ENCODE results near the gene NELL1.

DNA sequence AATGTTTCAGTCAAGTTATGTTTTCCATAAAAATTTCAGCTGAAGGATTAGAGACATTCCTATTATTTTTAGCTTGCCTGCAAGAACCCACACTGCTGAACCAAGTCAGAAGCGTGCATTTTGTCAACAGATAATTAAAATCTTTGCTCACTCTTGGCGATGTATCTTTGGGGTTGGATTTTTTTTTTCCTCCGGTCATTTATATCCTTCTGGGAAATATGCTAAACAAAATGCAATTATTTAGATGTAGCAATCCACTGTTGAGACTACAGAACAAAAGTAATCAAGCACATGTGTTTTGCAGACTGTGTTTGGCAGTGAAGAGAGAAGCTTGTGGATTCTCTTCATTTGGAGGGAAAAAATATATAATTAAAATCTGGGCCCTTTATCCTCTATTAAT, 15.3 kb upstream of the NELL1 start:
- TF ChIP-seq, protein P1, sequence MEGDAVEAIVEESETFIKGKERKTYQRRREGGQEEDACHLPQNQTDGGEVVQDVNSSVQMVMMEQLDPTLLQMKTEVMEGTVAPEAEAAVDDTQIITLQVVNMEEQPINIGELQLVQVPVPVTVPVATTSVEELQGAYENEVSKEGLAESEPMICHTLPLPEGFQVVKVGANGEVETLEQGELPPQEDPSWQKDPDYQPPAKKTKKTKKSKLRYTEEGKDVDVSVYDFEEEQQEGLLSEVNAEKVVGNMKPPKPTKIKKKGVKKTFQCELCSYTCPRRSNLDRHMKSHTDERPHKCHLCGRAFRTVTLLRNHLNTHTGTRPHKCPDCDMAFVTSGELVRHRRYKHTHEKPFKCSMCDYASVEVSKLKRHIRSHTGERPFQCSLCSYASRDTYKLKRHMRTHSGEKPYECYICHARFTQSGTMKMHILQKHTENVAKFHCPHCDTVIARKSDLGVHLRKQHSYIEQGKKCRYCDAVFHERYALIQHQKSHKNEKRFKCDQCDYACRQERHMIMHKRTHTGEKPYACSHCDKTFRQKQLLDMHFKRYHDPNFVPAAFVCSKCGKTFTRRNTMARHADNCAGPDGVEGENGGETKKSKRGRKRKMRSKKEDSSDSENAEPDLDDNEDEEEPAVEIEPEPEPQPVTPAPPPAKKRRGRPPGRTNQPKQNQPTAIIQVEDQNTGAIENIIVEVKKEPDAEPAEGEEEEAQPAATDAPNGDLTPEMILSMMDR (IDR thresholded peaks at IDR 0.05; ENCODE audit: low read depth, low read length, poor library complexity, severe bottlenecking), result no peak
- TF ChIP-seq EZH2phosphoT487 (IDR thresholded peaks at IDR 0.05; ENCODE audit: borderline replicate concordance, low read length), result no peak
